Neural crest cell (in vitro differentiated cells): Measurements from ENCODE around the gene SGSH. TPM values are rescaled to one million over a fixed set of nuclear protein-coding genes. Genes with fewer than 3 reads are reported as not detected.

Source experiments
- DNase-seq: peaks from one replicate; pipeline ENCODE4 v3.0.0; 2021; ENCODE audit warnings: low read depth, mixed read lengths, low spot score
- H3K27ac Mint-ChIP-seq: one replicate; pipeline ENCODE4 v1.8.0; 2021; ENCODE audit warnings: mild to moderate bottlenecking, mixed read lengths; ENCODE audit not compliant: unreplicated experiment
- H3K27me3 Mint-ChIP-seq: 2 replicates; pipeline ENCODE4 v1.8.0; 2021; ENCODE audit warnings: low read depth, mild to moderate bottlenecking, mixed read lengths
- H3K36me3 Mint-ChIP-seq: 2 replicates; pipeline ENCODE4 v1.8.0; 2021; ENCODE audit warnings: low read depth, mild to moderate bottlenecking, mixed read lengths
- H3K4me1 Mint-ChIP-seq: 2 replicates; pipeline ENCODE4 v1.8.0; 2021; ENCODE audit warnings: mixed read lengths
- H3K4me3 Mint-ChIP-seq: one replicate; pipeline ENCODE4 v1.8.0; 2021; ENCODE audit warnings: mild to moderate bottlenecking, mixed read lengths
- H3K9me3 Mint-ChIP-seq: 2 replicates; pipeline ENCODE4 v1.8.0; 2021; ENCODE audit warnings: mixed read lengths
- CTCF ChIP-seq: fragments of 200-600 bp; sonication (generic); conservative IDR thresholded peaks from 2 replicates; pipeline ENCODE4 v1.5.0; 2021; ENCODE audit warnings: antibody characterized with exemption, mild to moderate bottlenecking
- total RNA-seq: library from RNA; stranded (reverse); gene quantifications from 2 replicates; pipeline ENCODE4 v1.2.1, GENCODE V29; 2021

SGSH gene
- total RNA-seq, 1 donor from 2014 or later, result 32.8 TPM

DNA sequence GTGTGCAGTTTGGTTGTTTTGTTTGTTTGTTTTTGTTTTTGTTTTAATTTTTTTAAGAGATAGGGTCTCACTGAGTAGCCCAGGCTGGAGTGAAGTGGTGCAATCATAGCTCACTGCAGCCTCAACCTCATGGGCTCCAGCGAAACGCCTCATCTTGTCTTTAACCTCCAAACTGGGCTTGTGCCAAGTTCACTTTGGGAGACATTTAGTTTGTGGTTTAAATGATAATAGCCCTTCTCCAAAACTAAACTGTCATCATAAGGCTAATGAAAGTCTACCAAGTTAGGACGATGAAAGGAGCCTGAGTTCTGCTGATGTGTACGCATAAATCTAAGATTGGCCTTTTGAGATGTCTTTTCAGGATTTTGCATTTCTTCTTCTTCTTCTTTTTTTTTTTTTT lies 56.8 kb downstream of the SGSH start:
- H3K4me1 Mint-ChIP-seq, result peaks cover 18% of the 10 kb centered on the region
- H3K9me3 Mint-ChIP-seq, result no peaks in the 10 kb centered on the region
- H3K27me3 Mint-ChIP-seq, result peaks cover 7% of the 10 kb centered on the region
- no peak overlapping the region for H3K27ac Mint-ChIP-seq
- TF ChIP-seq CTCF, result no peak
- H3K4me3 Mint-ChIP-seq, result no peak overlapping the region
- no peak for DNase-seq
- H3K36me3 Mint-ChIP-seq, result no peaks in the 10 kb centered on the region

DNA sequence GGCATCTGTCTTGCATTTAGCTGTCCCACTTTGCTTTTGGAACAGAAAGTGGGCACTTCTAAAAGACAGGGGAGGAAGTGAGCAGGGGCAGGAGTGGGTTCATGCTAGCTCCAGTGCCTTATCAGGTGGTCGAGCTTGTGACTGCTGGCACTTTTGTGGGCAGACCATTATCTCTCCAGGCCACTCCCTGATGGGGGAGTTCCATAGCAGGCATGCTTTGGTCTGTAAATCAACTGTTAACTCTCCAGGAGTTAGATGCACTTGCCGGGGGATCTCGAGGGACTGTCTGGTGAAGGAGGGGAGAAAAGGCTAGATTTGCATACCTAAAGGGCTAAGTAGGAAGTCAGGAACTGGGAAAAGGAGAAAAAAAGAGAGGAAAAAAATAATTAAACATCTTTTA lies 59.6 kb downstream of the SGSH start:
- H3K27me3 Mint-ChIP-seq, result peaks cover 7% of the 10 kb centered on the region
- no peak for DNase-seq
- TF ChIP-seq CTCF, result no peak
- no peak overlapping the region for H3K4me3 Mint-ChIP-seq
- peaks cover 5% of the 10 kb centered on the region for H3K9me3 Mint-ChIP-seq
- H3K27ac Mint-ChIP-seq, result no peak overlapping the region
- H3K4me1 Mint-ChIP-seq, result peaks cover 24% of the 10 kb centered on the region
- peaks cover 3% of the 10 kb centered on the region for H3K36me3 Mint-ChIP-seq

Other genes with a start within 250 kb of the SGSH start
- gene TBC1D16, start 184.5 kb downstream of the SGSH start, total RNA-seq, result 96.2 and 96.5 TPM in 2 replicates
- 22.7 and 23.8 TPM in 2 replicates for gene CCDC40, start 183.7 kb downstream of the SGSH start, total RNA-seq
- 36.2 and 38.4 TPM in 2 replicates for gene GAA, start 118.8 kb downstream of the SGSH start, total RNA-seq
- 135 and 141 TPM in 2 replicates for gene EIF4A3, start 73.2 kb downstream of the SGSH start, total RNA-seq
- gene CARD14, start 50.3 kb downstream of the SGSH start, total RNA-seq, result 1.3 and 1.7 TPM in 2 replicates
- gene SLC26A11, start 94 bp upstream of the SGSH start, total RNA-seq, result 23.6 and 27.7 TPM in 2 replicates
- 29.6 and 31.9 TPM in 2 replicates for gene RNF213, start 40.5 kb upstream of the SGSH start, total RNA-seq
- 34.9 and 38.0 TPM in 2 replicates for gene ENDOV, start 194.8 kb upstream of the SGSH start, total RNA-seq